H1 (cell line): ENCODE data around the gene TBC1D16. TPM values are rescaled to one million over a fixed set of nuclear protein-coding genes. Genes with fewer than 3 reads are reported as not detected.

Source experiments
- CTCF ChIA-PET: fragments of 300-600 bp; sonication (Branson Sonifier 250); formaldehyde crosslinking; loops from one replicate; lab custom pipeline; 2021; ENCODE audit not compliant: partially characterized antibody; lab: Charles Lee
- POLR2A ChIA-PET: fragments of 300-600 bp; sonication (Branson Sonifier 250); formaldehyde crosslinking; loops from one replicate; lab custom pipeline; 2021; ENCODE audit warnings: inconsistent platforms; ENCODE audit not compliant: partially characterized antibody; lab: Charles Lee
- DNase-seq, 2 experiments: peaks; one replicate each; pipeline versions ENCODE4 v3.0.0 to v3.0.0-alpha.2; 2010 to 2022; ENCODE audit warnings: low spot score in 2 of 2, low read depth in 1 of 2, mixed read lengths in 1 of 2
- FAIRE-seq: peaks from 2 replicates; lab custom pipeline; 2011; peaks lifted over from hg19 to GRCh38; lab: Jason Lieb, UNC
- H2AFZ ChIP-seq: 2 replicates; pipeline ENCODE4 v1.8.1; 2012; ENCODE audit warnings: low read length, inconsistent platforms
- H2AK5ac ChIP-seq: 2 replicates; pipeline ENCODE4 v1.6.1; 2013; ENCODE audit warnings: low read depth, low read length
- H2BK120ac ChIP-seq: replicated peaks from 2 replicates; pipeline ENCODE3; 2013; ENCODE audit warnings: low read depth, low read length, inconsistent platforms
- H2BK12ac ChIP-seq: 2 replicates; pipeline ENCODE4 v1.6.1; 2013; ENCODE audit warnings: low read depth, low read length
- H2BK15ac ChIP-seq: 2 replicates; pipeline ENCODE4 v1.6.1; 2013; ENCODE audit warnings: low read length
- H2BK20ac ChIP-seq: 2 replicates; pipeline ENCODE4 v1.6.1; 2013; ENCODE audit warnings: low read length
- H2BK5ac ChIP-seq: 2 replicates; pipeline ENCODE4 v1.6.1; 2013; ENCODE audit warnings: low read depth, low read length
- H3K14ac ChIP-seq: 2 replicates; pipeline ENCODE4 v1.6.1; 2013; ENCODE audit warnings: inconsistent platforms; ENCODE audit not compliant: insufficient read length
- H3K18ac ChIP-seq: 2 replicates; pipeline ENCODE4 v1.6.1; 2013; ENCODE audit warnings: low read length; ENCODE audit errors: extremely low read depth
- H3K23ac ChIP-seq: 2 replicates; pipeline ENCODE4 v1.6.1; 2013; ENCODE audit warnings: inconsistent platforms; ENCODE audit not compliant: insufficient read length
- H3K23me2 ChIP-seq: 2 replicates; pipeline ENCODE4 v1.6.1; 2013; ENCODE audit warnings: low read depth, low read length
- H3K27ac ChIP-seq: 2 replicates; pipeline ENCODE4 v1.6.1; 2011; ENCODE audit warnings: low read depth, low read length, inconsistent platforms
- H3K27me3 ChIP-seq, 4 experiments: replicated peaks in 1 of 4; 1 replicate in 1 of 4; 2 replicates in 3 of 4; pipeline versions ENCODE4 v1.6.1 to v1.8.1; 2011 to 2013; ENCODE audit warnings: low read length in 3 of 4, mild to moderate bottlenecking in 3 of 4, inconsistent platforms in 2 of 4, mixed read lengths in 2 of 4, moderate library complexity in 1 of 4; ENCODE audit not compliant: control insufficient read depth in 3 of 4, insufficient read depth in 3 of 4; ENCODE audit errors: extremely low read depth in 1 of 4
- H3K36me3 ChIP-seq, 4 experiments: 2 replicates each; pipeline versions ENCODE4 v1.6.1 to v1.8.1; 2011 to 2013; ENCODE audit warnings: mild to moderate bottlenecking in 4 of 4, low read length in 3 of 4, moderate library complexity in 2 of 4, control low read depth in 1 of 4, inconsistent platforms in 1 of 4; ENCODE audit not compliant: insufficient read depth in 4 of 4, control insufficient read depth in 2 of 4
- H3K4ac ChIP-seq: replicated peaks from 2 replicates; pipeline ENCODE3; 2013; ENCODE audit warnings: low read length, low read depth, mixed read lengths, inconsistent platforms; ENCODE audit not compliant: insufficient read length
- H3K4me1 ChIP-seq, 4 experiments: replicated peaks in 1 of 4; 1 replicate in 1 of 4; 2 replicates in 3 of 4; pipeline versions ENCODE4 v1.6.1 to v1.8.1; 2011 to 2013; ENCODE audit warnings: low read length in 3 of 4, inconsistent platforms in 2 of 4, mixed read lengths in 1 of 4; ENCODE audit not compliant: insufficient read depth in 4 of 4, control insufficient read depth in 3 of 4
- H3K4me2 ChIP-seq, 2 experiments: 2 replicates each; pipeline versions ENCODE4 v1.6.1 to v1.8.1; 2011 to 2013; ENCODE audit warnings: low read depth in 2 of 2, low read length in 2 of 2, control low read depth in 1 of 2, inconsistent platforms in 1 of 2, mild to moderate bottlenecking in 1 of 2; ENCODE audit not compliant: insufficient read depth in 1 of 2
- H3K4me3 ChIP-seq, 4 experiments: fragments of 200-600, 300-600 bp in 1 of 4; sonication (generic), shearing (Covaris generic), sonication (Bioruptor Twin) in 1 of 4; 2 replicates each; pipeline versions ENCODE4 v1.5.1 to v1.8.1; 2011 to 2016; ENCODE audit warnings: low read length in 4 of 4, low read depth in 3 of 4, control low read depth in 2 of 4, inconsistent platforms in 2 of 4, mild to moderate bottlenecking in 2 of 4, mixed read lengths in 1 of 4, moderate library complexity in 1 of 4; ENCODE audit not compliant: insufficient read depth in 2 of 4; ENCODE audit errors: extremely low read depth in 1 of 4
- H3K56ac ChIP-seq: replicated peaks from 2 replicates; pipeline ENCODE3; 2013; ENCODE audit warnings: low read depth, mild to moderate bottlenecking, mixed read lengths, low read length, inconsistent platforms; ENCODE audit not compliant: insufficient read length
- H3K79me1 ChIP-seq: 2 replicates; pipeline ENCODE4 v1.6.1; 2013; ENCODE audit warnings: low read depth, low read length, control low read depth
- H3K79me2 ChIP-seq, 2 experiments: 2 replicates each; pipeline versions ENCODE4 v1.6.1 to v1.8.1; 2012 to 2013; ENCODE audit warnings: low read length in 2 of 2, mild to moderate bottlenecking in 2 of 2, inconsistent platforms in 1 of 2; ENCODE audit not compliant: insufficient read depth in 2 of 2, control insufficient read depth in 1 of 2
- H3K9ac ChIP-seq, 4 experiments: replicated peaks in 1 of 4; 1 replicate in 1 of 4; 2 replicates in 3 of 4; pipeline versions ENCODE4 v1.6.1 to v1.8.1; 2011 to 2013; ENCODE audit warnings: low read depth in 3 of 4, low read length in 3 of 4, control low read depth in 2 of 4, mild to moderate bottlenecking in 2 of 4, moderate library complexity in 2 of 4, inconsistent platforms in 1 of 4; ENCODE audit errors: extremely low read depth in 1 of 4
- H3K9me3 ChIP-seq, 2 experiments: 2 replicates each; pipeline versions ENCODE4 v1.6.1 to v1.8.1; 2012 to 2013; ENCODE audit warnings: mild to moderate bottlenecking in 2 of 2, moderate library complexity in 2 of 2, control low read depth in 1 of 2, inconsistent platforms in 1 of 2, low read depth in 1 of 2, low read length in 1 of 2, mixed read lengths in 1 of 2; ENCODE audit not compliant: insufficient read depth in 2 of 2
- H4K20me1 ChIP-seq, 2 experiments: replicated peaks in 1 of 2; 2 replicates each; pipeline versions ENCODE3 to v1.8.1; 2011 to 2013; ENCODE audit warnings: inconsistent platforms in 2 of 2, low read length in 2 of 2, mild to moderate bottlenecking in 1 of 2; ENCODE audit not compliant: insufficient read depth in 2 of 2, control insufficient read depth in 1 of 2
- H4K5ac ChIP-seq: 2 replicates; pipeline ENCODE4 v1.6.1; 2013; ENCODE audit warnings: low read length, low read depth, mixed read lengths, inconsistent platforms; ENCODE audit not compliant: insufficient read length
- H4K8ac ChIP-seq: 2 replicates; pipeline ENCODE4 v1.8.0; 2013; ENCODE audit warnings: mild to moderate bottlenecking, moderate library complexity, low read length, inconsistent platforms; ENCODE audit not compliant: insufficient read depth; ENCODE audit errors: extremely low read depth
- H4K91ac ChIP-seq: replicated peaks from 2 replicates; pipeline ENCODE3; 2013; ENCODE audit warnings: low read length, mixed read lengths, inconsistent platforms; ENCODE audit not compliant: insufficient read length
- FOSL1 ChIP-seq: IDR thresholded peaks from 2 replicates; pipeline ENCODE4 v1.6.1; 2011; ENCODE audit warnings: mild to moderate bottlenecking, low read depth, low read length, moderate library complexity; ENCODE audit not compliant: insufficient read depth
- KDM5A ChIP-seq: fragments of 200-600 bp; IDR thresholded peaks from 2 replicates; pipeline ENCODE4 v1.7.1; 2012; ENCODE audit warnings: mild to moderate bottlenecking, low read length, inconsistent platforms, mixed read lengths
- MAX ChIP-seq: IDR thresholded peaks from 2 replicates; pipeline ENCODE4 v1.6.1; 2012; ENCODE audit warnings: inconsistent platforms
- POU5F1 ChIP-seq: IDR thresholded peaks from 2 replicates; pipeline ENCODE4 v1.6.1; 2011; ENCODE audit warnings: low read depth, mild to moderate bottlenecking, low read length, moderate library complexity
- RAD21 ChIP-seq, 2 experiments: IDR thresholded peaks in 1 of 2; conservative IDR thresholded peaks in 1 of 2; 2 replicates each; pipeline ENCODE4 v1.6.1; 2011; ENCODE audit warnings: low read depth in 2 of 2, low read length in 2 of 2, improper control_type of control experiment in 1 of 2, inconsistent platforms in 1 of 2, mild to moderate bottlenecking in 1 of 2, moderate library complexity in 1 of 2
- SIN3A ChIP-seq, 2 experiments: IDR thresholded peaks in 1 of 2; conservative IDR thresholded peaks in 1 of 2; 2 replicates each; pipeline ENCODE4 v1.6.1; 2011 to 2012; ENCODE audit warnings: low read length in 2 of 2, improper control_type of control experiment in 1 of 2, low read depth in 1 of 2, mild to moderate bottlenecking in 1 of 2
- SP2 ChIP-seq: IDR thresholded peaks from 2 replicates; pipeline ENCODE4 v1.6.1; 2012; ENCODE audit warnings: mild to moderate bottlenecking, low read length, inconsistent platforms
- WGBS, 2 experiments: shearing (Covaris generic) in 1 of 2; methylation state at CpG; one replicate each; pipeline versions ENCODE4 v1.1.6 to v1.1.7; 2013 to 2015; ENCODE audit warnings: low lambda C conversion rate in 2 of 2, mixed read lengths in 2 of 2, inconsistent platforms in 1 of 2, low coverage in 1 of 2, missing lambda C conversion rate in 1 of 2; ENCODE audit not compliant: insufficient replicate concordance in 2 of 2, insufficient coverage in 1 of 2, insufficient read length in 1 of 2; ENCODE audit errors: extremely low coverage in 1 of 2, missing lambda C conversion rate in 1 of 2; 5-methylcytosine and 5-hydroxymethylcytosine counted together
- polyA plus RNA-seq, 7 experiments: library from polyadenylated mRNA; depleted of rRNA in 3 of 7; stranded (reverse) in 5 of 7; unstranded in 2 of 7; fragments of >200 nt in 5 of 7; fragments of 200-250 nt in 2 of 7; gene quantifications; 1 replicate in 5 of 7; 2 replicates in 1 of 7; 4 replicates in 1 of 7; pipeline versions ENCODE4 v1.2.1 to v1.2.3, GENCODE V29; 2011 to 2013; ENCODE audit warnings: missing spikeins in 2 of 7, mixed read lengths in 2 of 7
- total RNA-seq: library from RNA; stranded (reverse); fragmentation: NEBNext Ultra II Directional; extraction: Animal tissue kit (Norgen Biotek cat#: 25700); gene quantifications from 2 replicates; pipeline ENCODE4 v1.2.1, GENCODE V29; 2021
- TF ChIP-seq, protein P1 (sequence below): IDR thresholded peaks from 2 replicates; pipeline ENCODE4 v1.6.1; 2012; ENCODE audit warnings: low read length, inconsistent platforms

TBC1D16 gene
- total and polyA plus RNA-seq, 2 of the 8 experiments (the other 6 are each of a cell fraction or from before 2014, with no cell fraction given), result 21.1 to 109 TPM

GRCh38 chr17:80006811-80007752 is 28.6 kb downstream of the TBC1D16 start:
- H4K5ac ChIP-seq, result no peak overlapping the region
- ChIA-PET POLR2A (interaction anchor here (0.7 to 3.7 kb wide), 5 partner anchors 14 to 139 kb away, joined by 3 to 20 read pairs (median 5); partner anchors contain the start of gene GAA), CTCF (interaction anchor here (0.7 to 10.2 kb wide), 38 partner anchors 9 to 1261 kb away, joined by 3 to 110 read pairs (median 4); partner anchors contain the start of gene GAA)
- H2BK120ac ChIP-seq, result no peak overlapping the region
- no peaks in the 10 kb centered on the region for H3K27me3 ChIP-seq
- peaks cover 0 to 8% (median 3%) of the 10 kb centered on the region in 4 experiments; a peak in 3 of 7 replicates for H3K4me1 ChIP-seq
- no peak overlapping the region for H2BK15ac ChIP-seq
- H4K91ac ChIP-seq, result no peak overlapping the region
- DNase-seq (no peak), FAIRE-seq (no peak)
- no peak for TF ChIP-seq SIN3A (conservative IDR thresholded peaks at IDR 0.05 in 1 of 2, IDR thresholded peaks at IDR 0.05 in 1 of 2; ENCODE audit: low read depth in 1 of 2, low read length in 2 of 2)
- TF ChIP-seq RAD21 (IDR thresholded peaks at IDR 0.05 in 1 of 2, conservative IDR thresholded peaks at IDR 0.05 in 1 of 2; ENCODE audit: low read depth in 2 of 2, low read length in 2 of 2), result no peak
- TF ChIP-seq SP2, result no peak
- TF ChIP-seq FOSL1, result no peak
- TF ChIP-seq POU5F1, result no peak
- no peak for TF ChIP-seq KDM5A
- no peak for TF ChIP-seq MAX
- TF ChIP-seq, protein P1, sequence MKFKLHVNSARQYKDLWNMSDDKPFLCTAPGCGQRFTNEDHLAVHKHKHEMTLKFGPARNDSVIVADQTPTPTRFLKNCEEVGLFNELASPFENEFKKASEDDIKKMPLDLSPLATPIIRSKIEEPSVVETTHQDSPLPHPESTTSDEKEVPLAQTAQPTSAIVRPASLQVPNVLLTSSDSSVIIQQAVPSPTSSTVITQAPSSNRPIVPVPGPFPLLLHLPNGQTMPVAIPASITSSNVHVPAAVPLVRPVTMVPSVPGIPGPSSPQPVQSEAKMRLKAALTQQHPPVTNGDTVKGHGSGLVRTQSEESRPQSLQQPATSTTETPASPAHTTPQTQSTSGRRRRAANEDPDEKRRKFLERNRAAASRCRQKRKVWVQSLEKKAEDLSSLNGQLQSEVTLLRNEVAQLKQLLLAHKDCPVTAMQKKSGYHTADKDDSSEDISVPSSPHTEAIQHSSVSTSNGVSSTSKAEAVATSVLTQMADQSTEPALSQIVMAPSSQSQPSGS, result no peak
- no peaks in the 10 kb centered on the region for H3K9me3 ChIP-seq
- 0 out of 2 replicates have a peak overlapping the region, but pooled peaks have one; percentile 60 for H2BK12ac ChIP-seq
- H3K23ac ChIP-seq, result no peak overlapping the region
- no peak overlapping the region for H2BK20ac ChIP-seq
- no peak overlapping the region for H4K8ac ChIP-seq
- H3K4ac ChIP-seq, result no peak overlapping the region
- H3K18ac ChIP-seq, result no peak overlapping the region
- no peak overlapping the region for H2BK5ac ChIP-seq
- H3K27ac ChIP-seq, result no peak overlapping the region
- H4K20me1 ChIP-seq, result peaks cover 5 to 25% of the 10 kb centered on the region in 2 experiments
- no peaks in the 10 kb centered on the region for H3K23me2 ChIP-seq
- H3K4me3 ChIP-seq, result no peak overlapping the region
- H3K4me2 ChIP-seq, result no peak overlapping the region
- no peak overlapping the region for H3K14ac ChIP-seq
- H3K56ac ChIP-seq, result no peak overlapping the region
- H3K79me2 ChIP-seq, result peaks cover 0 to 14% of the 10 kb centered on the region in 2 experiments; a peak in 1 of 4 replicates
- peaks cover 4% of the 10 kb centered on the region; the same call in 1 of the 2 replicates for H3K79me1 ChIP-seq
- H2AFZ ChIP-seq, result no peak overlapping the region
- H3K36me3 ChIP-seq, result peaks cover 0 to 15% (median 10%) of the 10 kb centered on the region in 4 experiments; a peak in 4 of 8 replicates
- no peak overlapping the region for H2AK5ac ChIP-seq
- H3K9ac ChIP-seq, result no peak overlapping the region
- whole genome bisulfite sequencing, 2 experiments, result 87% methylated on average over 27 of the region's 30 CpGs; no CpG with 5 or more reads in 1 of the 2 experiments
